Measurements from ENCODE around the gene ACAA2.

Gene ACAA2, protein sequence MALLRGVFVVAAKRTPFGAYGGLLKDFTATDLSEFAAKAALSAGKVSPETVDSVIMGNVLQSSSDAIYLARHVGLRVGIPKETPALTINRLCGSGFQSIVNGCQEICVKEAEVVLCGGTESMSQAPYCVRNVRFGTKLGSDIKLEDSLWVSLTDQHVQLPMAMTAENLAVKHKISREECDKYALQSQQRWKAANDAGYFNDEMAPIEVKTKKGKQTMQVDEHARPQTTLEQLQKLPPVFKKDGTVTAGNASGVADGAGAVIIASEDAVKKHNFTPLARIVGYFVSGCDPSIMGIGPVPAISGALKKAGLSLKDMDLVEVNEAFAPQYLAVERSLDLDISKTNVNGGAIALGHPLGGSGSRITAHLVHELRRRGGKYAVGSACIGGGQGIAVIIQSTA

GRCh38 chr18:49813319-49814146, at the start of gene ACAA2:
Gene ACAA2, minus strand, starts transcription at chr18:49813533. Its CDS starts 49 bp downstream, at chr18:49813484.
- peak; percentile 96 for DNase-seq (ENCODE audit: low spot score)

- DNase-seq (ENCODE audit: low spot score) = no peak
Measured at GRCh38 chr18:49862656-49863385, 49.5 kb upstream of the ACAA2 start.

- DNase-seq (ENCODE audit: low spot score) = no peak
Measured at GRCh38 chr18:49861659-49862058, 48.3 kb upstream of the ACAA2 start.

DNA sequence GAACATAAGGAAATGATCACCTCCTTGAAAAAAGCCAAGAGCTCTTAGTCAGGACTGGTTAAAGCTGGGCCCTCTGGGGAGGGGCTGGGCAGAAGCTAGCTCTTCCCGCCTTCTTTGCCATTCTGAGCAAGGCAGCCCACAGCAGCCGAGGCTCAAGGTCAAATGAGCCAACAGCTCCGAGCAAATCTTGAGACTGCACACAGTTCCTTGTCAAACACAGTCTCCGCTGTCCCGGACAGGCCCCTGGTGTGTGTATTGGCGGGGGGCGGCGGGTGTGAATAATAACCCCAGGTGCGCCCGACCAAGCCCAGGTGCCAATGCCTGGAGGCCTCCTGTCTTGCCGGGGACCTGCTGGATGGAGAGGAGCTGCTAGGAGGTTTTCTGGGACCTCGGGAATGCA, 46.4 kb upstream of the ACAA2 start:
- DNase-seq (ENCODE audit: low spot score) = no peak

DNA sequence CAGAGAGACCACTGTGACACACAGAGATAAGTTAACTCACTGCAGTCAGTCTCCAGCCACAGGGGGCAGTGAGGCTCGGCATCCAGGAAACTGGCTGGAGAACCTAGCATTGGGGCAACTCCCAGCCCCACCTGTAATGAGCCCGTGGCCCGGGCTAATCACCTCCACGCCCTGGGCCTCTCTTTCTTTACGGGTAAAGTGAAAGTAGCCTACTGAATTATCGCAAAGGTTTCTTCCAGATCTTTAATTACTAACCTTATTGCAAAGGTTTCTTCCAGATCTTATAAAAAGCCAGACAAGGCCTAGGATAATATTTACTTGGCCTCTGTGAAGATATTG, 45.7 kb upstream of the ACAA2 start:
- no peak for DNase-seq (ENCODE audit: low spot score)

DNA sequence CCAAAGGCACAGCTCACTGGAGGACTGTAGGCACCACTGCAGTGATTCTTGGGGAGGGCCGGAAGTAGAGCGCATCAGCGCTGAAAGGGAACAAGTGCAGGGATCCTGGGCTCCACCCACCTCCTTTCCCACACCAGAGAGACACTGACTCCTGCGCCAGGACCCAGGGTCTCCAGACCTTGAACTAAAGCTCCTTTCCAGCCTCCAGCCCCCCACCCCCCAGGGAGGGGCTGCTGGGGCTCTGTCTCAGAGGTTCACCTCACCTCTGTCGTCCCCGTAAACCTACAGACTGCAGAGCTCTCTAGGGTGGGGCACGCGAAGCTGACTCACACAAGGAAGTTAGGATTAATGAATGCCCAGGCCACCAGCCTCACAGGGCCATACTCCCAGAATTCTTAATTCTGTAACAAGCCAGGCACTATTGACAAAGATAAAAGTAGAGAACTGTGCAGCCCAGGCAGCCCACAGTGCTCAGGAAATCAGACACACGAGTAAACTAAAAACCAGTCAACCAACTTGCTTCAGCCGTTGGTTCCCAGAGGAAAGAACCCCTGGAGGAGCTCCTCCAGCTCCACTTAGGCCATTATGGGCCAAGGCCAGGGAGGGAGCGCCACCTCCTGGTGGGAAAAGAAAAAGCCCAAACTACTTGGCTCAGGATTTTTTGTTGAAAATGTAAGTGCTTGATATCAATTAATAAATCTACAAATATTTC, 45.1 kb upstream of the ACAA2 start:
- peak; percentile 90 for DNase-seq (ENCODE audit: low spot score)

GRCh38 chr18:49857708-49858107, 44.4 kb upstream of the ACAA2 start:
- DNase-seq (ENCODE audit: low spot score) = no peak

GRCh38 chr18:49856496-49856895, 43.2 kb upstream of the ACAA2 start:
- no peak for DNase-seq (ENCODE audit: low spot score)

- DNase-seq (ENCODE audit: low spot score) = no peak
Measured at GRCh38 chr18:49855711-49856415, 42.5 kb upstream of the ACAA2 start.

- no peak for DNase-seq (ENCODE audit: low spot score)
Measured at GRCh38 chr18:49854681-49855080, 41.3 kb upstream of the ACAA2 start.

DNA sequence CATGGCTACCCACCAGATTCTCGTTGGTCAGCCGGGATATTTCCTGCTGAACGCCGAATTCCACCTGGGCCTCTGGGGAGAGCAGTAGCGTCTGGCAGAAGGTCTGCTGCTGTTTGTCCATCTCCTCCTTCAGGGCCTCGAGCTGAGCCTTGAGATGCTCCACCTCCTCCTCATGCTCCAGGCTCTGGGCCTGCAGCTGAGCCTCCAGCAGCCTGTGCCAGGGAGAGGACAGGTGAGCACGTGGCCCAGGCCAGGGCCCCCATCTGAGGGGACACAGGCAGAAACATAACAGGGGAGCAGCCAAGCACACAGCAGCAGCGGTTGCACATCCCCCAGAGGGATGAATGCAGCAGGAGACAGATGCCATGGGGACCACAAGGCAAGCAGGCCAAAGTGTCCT, 40.1 kb upstream of the ACAA2 start:
- no peak for DNase-seq (ENCODE audit: low spot score)

DNA sequence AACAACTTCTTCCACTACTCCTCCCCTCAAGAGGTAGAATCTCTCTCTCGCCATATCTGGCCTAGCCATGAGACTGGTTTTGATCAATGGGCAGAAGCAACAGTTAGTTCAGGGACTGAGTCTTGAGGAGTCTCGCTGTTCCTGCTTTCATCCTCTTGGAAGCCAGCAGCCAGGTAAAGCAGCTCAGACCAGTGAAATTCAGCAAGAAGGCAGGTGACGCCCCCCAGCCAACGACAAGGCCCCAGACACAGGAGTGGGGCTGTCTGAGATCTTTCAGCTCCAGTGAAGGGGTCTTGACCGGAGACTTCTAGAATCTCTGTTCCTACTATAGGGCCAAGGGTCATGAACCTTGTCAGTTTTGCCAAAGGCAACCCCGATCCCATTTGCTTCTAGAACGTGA, 39.7 kb upstream of the ACAA2 start:
- DNase-seq (ENCODE audit: low spot score) = no peak

DNA sequence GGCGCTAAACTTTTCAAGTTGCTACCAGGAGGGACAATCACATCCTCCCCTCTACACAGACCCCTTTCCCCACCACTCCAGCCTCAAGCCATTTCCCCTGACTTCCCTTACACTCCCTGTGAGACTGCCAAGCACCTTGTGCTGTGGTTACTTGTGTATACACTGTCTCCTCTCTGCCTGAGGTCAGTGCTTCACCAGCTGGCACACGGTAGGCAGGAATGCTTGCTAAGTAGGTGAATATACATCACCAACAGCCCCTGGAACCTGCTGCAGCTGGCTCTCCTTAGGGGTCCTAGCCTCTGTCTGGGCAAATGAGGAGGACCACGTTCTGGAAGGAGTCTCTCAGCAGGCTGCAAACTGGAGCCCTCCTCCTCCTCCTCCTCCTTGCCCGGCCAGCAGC, 38.3 kb upstream of the ACAA2 start:
- DNase-seq (ENCODE audit: low spot score) = no peak

DNA sequence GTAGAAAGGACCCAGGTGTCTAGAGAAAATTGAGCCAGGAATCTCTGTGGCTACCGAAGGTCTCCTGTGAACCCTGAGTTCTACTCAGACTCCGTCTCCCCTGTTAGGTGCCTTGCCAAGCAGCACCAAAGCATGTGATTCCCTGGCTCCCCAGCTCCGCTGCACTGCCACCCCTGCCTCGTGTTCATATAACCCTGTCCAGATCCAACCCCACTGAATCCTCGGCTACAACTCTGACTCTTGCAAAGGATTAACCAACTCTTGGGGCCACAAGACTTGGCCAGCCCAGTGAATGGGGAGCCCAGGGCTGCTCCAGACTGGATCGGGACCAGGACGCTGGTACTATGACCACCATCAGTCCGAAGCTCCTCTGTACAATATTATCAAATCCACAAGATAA, 37.3 kb upstream of the ACAA2 start:
- DNase-seq (ENCODE audit: low spot score) = no peak

DNA sequence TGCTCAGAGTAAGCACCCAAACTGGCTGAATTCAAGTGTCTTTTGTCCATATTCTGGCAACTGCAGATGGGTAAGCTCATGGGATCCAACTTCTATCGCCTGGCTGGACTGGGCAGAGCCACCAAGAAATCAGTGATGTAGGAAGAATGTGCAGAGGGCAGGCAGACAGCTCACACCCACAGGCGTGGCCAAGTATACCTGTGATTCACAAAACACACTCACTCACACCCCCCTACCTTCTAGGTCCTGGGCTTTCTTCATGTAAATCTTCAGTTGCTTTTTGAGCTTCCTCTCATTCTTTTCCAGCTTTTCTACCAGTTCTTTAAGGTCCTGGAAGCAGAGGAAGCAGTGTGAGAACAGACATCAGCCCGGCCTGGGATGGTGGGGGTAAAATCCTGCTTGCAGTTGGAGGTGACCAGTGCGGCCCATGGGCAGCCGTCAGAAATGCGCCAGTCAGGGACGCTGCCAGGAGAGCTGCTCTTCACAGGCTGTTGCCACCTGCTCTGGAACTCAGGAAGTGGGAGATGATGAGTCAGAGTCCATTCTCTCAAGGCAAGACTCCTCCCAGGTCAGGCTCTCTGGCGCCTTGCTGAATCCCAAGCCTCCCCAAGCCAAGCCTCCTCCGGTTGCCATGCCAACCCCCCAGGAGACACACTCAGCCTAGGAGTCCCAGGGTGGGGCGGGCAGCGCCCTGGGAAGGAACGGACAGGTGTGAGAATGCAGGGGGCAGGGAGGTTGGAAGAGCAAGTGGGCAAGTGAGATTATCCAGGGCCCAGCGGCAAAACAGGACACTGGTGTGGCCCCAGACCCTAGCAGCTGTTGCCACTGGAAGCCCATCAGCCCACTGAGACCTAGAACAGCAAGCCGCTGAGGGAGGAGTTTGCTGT, 36.2 kb upstream of the ACAA2 start:
- no peak for DNase-seq (ENCODE audit: low spot score)

DNA sequence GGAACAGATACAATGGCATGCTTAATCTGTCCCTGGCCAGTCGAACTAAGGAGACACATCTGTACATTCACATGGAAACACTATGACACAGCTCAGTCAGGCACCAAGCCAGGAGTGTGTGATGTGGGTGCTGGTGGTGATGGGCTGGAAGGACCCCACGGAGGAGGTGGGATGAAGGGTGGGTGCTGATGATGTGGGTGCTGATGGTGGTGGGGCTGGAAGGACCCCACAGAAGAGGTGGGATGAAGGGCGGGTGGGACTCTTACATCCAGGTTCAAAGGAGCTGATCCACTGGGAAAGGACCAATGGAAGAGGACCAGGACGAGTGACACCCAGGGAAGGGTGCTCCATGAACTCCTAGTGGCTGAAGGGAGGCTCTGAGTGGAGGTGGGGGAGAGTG, 34.8 kb upstream of the ACAA2 start:
- DNase-seq (ENCODE audit: low spot score) = no peak

GRCh38 chr18:49847524-49847923, 34.2 kb upstream of the ACAA2 start:
- DNase-seq (ENCODE audit: low spot score) = no peak

- no peak for DNase-seq (ENCODE audit: low spot score)
Measured at GRCh38 chr18:49846718-49847470, 33.6 kb upstream of the ACAA2 start.

- no peak for DNase-seq (ENCODE audit: low spot score)
Measured at GRCh38 chr18:49846361-49846662, 33.0 kb upstream of the ACAA2 start.
